WTC11 (cell line): ENCODE results near the gene TMEM154. TPM values are rescaled to one million over a fixed set of nuclear protein-coding genes. Genes with fewer than 3 reads are reported as not detected.

ENCODE experiments used
- ATAC-seq: fragments of 200-7000 bp; cut with Tn5 transposase; 2 replicates; pipeline ENCODE4 v1.10.0; 2021; ENCODE audit warnings: mild to moderate bottlenecking, moderate library complexity
- CTCF ChIA-PET: fragments of 300-600 bp; sonication (Branson Sonifier 250); formaldehyde crosslinking; loops from one replicate; lab custom pipeline; 2021; ENCODE audit warnings: antibody characterized with exemption; lab: Charles Lee
- POLR2A ChIA-PET: fragments of 350-600 bp; sonication (Branson Sonifier 250); formaldehyde crosslinking; loops from one replicate; lab custom pipeline; 2021; ENCODE audit warnings: antibody characterized with exemption; lab: Charles Lee
- DNase-seq: peaks from one replicate; pipeline ENCODE4 v3.0.0; 2021; ENCODE audit warnings: low spot score
- H3K27ac Mint-ChIP-seq: 2 replicates; pipeline ENCODE4 v1.8.0; 2021; ENCODE audit warnings: mixed read lengths
- H3K27me3 Mint-ChIP-seq: 2 replicates; pipeline ENCODE4 v1.8.0; 2021; ENCODE audit warnings: low read depth, mild to moderate bottlenecking, moderate library complexity, mixed read lengths
- H3K36me3 Mint-ChIP-seq: 2 replicates; pipeline ENCODE4 v1.8.0; 2021; ENCODE audit warnings: mixed read lengths
- H3K4me1 Mint-ChIP-seq: 2 replicates; pipeline ENCODE4 v1.8.0; 2022; ENCODE audit warnings: mixed read lengths
- H3K4me3 Mint-ChIP-seq: 2 replicates; pipeline ENCODE4 v1.8.0; 2021; ENCODE audit warnings: mild to moderate bottlenecking, moderate library complexity, mixed read lengths
- H3K9me3 Mint-ChIP-seq: 2 replicates; pipeline ENCODE4 v1.8.0; 2021; ENCODE audit warnings: mixed read lengths
- ATF1 ChIP-seq: sonication (generic); formaldehyde crosslinking; IDR thresholded peaks from 2 replicates; pipeline ENCODE4 v1.8.1; 2023; ENCODE audit warnings: mild to moderate bottlenecking, moderate library complexity, missing genetic modification reagents
- CBFB ChIP-seq: sonication (generic); formaldehyde crosslinking; IDR thresholded peaks from 2 replicates; pipeline ENCODE4 v1.8.1; 2022; ENCODE audit warnings: mild to moderate bottlenecking, low read depth, missing genetic modification reagents
- CREM ChIP-seq: sonication (generic); formaldehyde crosslinking; IDR thresholded peaks from 2 replicates; pipeline ENCODE4 v1.8.1; 2022; ENCODE audit warnings: mild to moderate bottlenecking, missing genetic modification reagents, moderate library complexity
- CTCF ChIP-seq: fragments of 200-600 bp; IDR thresholded peaks from 2 replicates; pipeline ENCODE4 v1.8.0; 2022; ENCODE audit warnings: antibody characterized with exemption
- E2F1 ChIP-seq: sonication (generic); formaldehyde crosslinking; IDR thresholded peaks from 2 replicates; pipeline ENCODE4 v1.8.0; 2022; ENCODE audit warnings: mild to moderate bottlenecking, missing genetic modification reagents
- ELF4 ChIP-seq: sonication (generic); formaldehyde crosslinking; IDR thresholded peaks from 2 replicates; pipeline ENCODE4 v1.8.1; 2022; ENCODE audit warnings: low read depth, mild to moderate bottlenecking, moderate library complexity, missing genetic modification reagents
- EMX1 ChIP-seq: fragments of 250-450 bp; sonication (Bioruptor Pico); IDR thresholded peaks from 2 replicates; pipeline ENCODE4 v1.8.0; 2021; ENCODE audit warnings: mild to moderate bottlenecking
- ESRRA ChIP-seq: sonication (generic); formaldehyde crosslinking; IDR thresholded peaks from 2 replicates; pipeline ENCODE4 v1.8.1; 2022; ENCODE audit warnings: mild to moderate bottlenecking, missing genetic modification reagents, borderline replicate concordance
- FOXP1 ChIP-seq: sonication (generic); formaldehyde crosslinking; IDR thresholded peaks from 2 replicates; pipeline ENCODE4 v1.8.0; 2022; ENCODE audit warnings: missing genetic modification reagents, mild to moderate bottlenecking, moderate library complexity, borderline replicate concordance
- JUN ChIP-seq: sonication (generic); formaldehyde crosslinking; IDR thresholded peaks from 2 replicates; pipeline ENCODE4 v1.8.0; 2023; ENCODE audit warnings: mild to moderate bottlenecking, missing genetic modification reagents
- MYBL2 ChIP-seq: sonication (generic); formaldehyde crosslinking; IDR thresholded peaks from 2 replicates; pipeline ENCODE4 v1.8.1; 2023; ENCODE audit warnings: mild to moderate bottlenecking, moderate library complexity, missing genetic modification reagents
- NR1H2 ChIP-seq: sonication (generic); formaldehyde crosslinking; IDR thresholded peaks from 2 replicates; pipeline ENCODE4 v1.9.0; 2021; ENCODE audit warnings: mild to moderate bottlenecking, moderate library complexity, missing genetic modification reagents
- SMAD3 ChIP-seq: sonication (generic); formaldehyde crosslinking; IDR thresholded peaks from 2 replicates; pipeline ENCODE4 v1.8.0; 2022; ENCODE audit warnings: missing genetic modification reagents, mild to moderate bottlenecking, borderline replicate concordance
- SMAD4 ChIP-seq: sonication (generic); formaldehyde crosslinking; IDR thresholded peaks from 2 replicates; pipeline ENCODE4 v1.8.0; 2022; ENCODE audit warnings: mild to moderate bottlenecking, missing genetic modification reagents
- SOX15 ChIP-seq: fragments of 250-450 bp; sonication (Bioruptor Pico); IDR thresholded peaks from 2 replicates; pipeline ENCODE4 v1.9.0; 2021; ENCODE audit warnings: mild to moderate bottlenecking
- STAT6 ChIP-seq: sonication (generic); formaldehyde crosslinking; conservative IDR thresholded peaks from 2 replicates; pipeline ENCODE4 v1.8.1; 2023; ENCODE audit warnings: mild to moderate bottlenecking, low read depth, missing genetic modification reagents, moderate library complexity
- TEAD4 ChIP-seq: sonication (generic); formaldehyde crosslinking; IDR thresholded peaks from 2 replicates; pipeline ENCODE4 v1.8.0; 2022; ENCODE audit warnings: mild to moderate bottlenecking, missing genetic modification reagents
- TP53 ChIP-seq: sonication (generic); formaldehyde crosslinking; IDR thresholded peaks from 2 replicates; pipeline ENCODE4 v1.8.1; 2023; ENCODE audit warnings: mild to moderate bottlenecking, missing genetic modification reagents
- ZNF138 ChIP-seq: sonication (generic); formaldehyde crosslinking; conservative IDR thresholded peaks from 2 replicates; pipeline ENCODE4 v1.8.1; 2022; ENCODE audit warnings: mild to moderate bottlenecking, moderate library complexity, missing genetic modification reagents
- ZNF219 ChIP-seq: sonication (generic); formaldehyde crosslinking; IDR thresholded peaks from 2 replicates; pipeline ENCODE4 v1.8.0; 2023; ENCODE audit warnings: missing genetic modification reagents, mild to moderate bottlenecking, borderline replicate concordance
- ZNF396 ChIP-seq: fragments of 250-450 bp; sonication (Bioruptor Pico); IDR thresholded peaks from 2 replicates; pipeline ENCODE4 v1.8.0; 2021; ENCODE audit warnings: mild to moderate bottlenecking, moderate library complexity, borderline replicate concordance
- ZNF423 ChIP-seq: fragments of 250-450 bp; sonication (Bioruptor Pico); IDR thresholded peaks from 2 replicates; pipeline ENCODE4 v2.1.2; 2022; ENCODE audit warnings: mild to moderate bottlenecking, moderate library complexity
- ZNF671 ChIP-seq: fragments of 250-450 bp; sonication (Bioruptor Pico); IDR thresholded peaks from 2 replicates; pipeline ENCODE4 v1.8.0; 2021; ENCODE audit warnings: mild to moderate bottlenecking
- total RNA-seq: library from RNA; stranded (reverse); gene quantifications from 3 replicates; pipeline ENCODE4 v1.2.3, GENCODE V29; 2021
- TF ChIP-seq, protein P1 (sequence below): fragments of 250-450 bp; sonication (Bioruptor Pico); IDR thresholded peaks from 2 replicates; pipeline ENCODE4 v1.9.0; 2021; ENCODE audit warnings: mild to moderate bottlenecking
- TF ChIP-seq, protein P2 (sequence below): sonication (generic); formaldehyde crosslinking; IDR thresholded peaks from 2 replicates; pipeline ENCODE4 v1.8.0; 2022; ENCODE audit warnings: missing genetic modification reagents

The TMEM154 gene
- total RNA-seq, 1 experiment from 2014 or later, result 2.1 TPM

DNA sequence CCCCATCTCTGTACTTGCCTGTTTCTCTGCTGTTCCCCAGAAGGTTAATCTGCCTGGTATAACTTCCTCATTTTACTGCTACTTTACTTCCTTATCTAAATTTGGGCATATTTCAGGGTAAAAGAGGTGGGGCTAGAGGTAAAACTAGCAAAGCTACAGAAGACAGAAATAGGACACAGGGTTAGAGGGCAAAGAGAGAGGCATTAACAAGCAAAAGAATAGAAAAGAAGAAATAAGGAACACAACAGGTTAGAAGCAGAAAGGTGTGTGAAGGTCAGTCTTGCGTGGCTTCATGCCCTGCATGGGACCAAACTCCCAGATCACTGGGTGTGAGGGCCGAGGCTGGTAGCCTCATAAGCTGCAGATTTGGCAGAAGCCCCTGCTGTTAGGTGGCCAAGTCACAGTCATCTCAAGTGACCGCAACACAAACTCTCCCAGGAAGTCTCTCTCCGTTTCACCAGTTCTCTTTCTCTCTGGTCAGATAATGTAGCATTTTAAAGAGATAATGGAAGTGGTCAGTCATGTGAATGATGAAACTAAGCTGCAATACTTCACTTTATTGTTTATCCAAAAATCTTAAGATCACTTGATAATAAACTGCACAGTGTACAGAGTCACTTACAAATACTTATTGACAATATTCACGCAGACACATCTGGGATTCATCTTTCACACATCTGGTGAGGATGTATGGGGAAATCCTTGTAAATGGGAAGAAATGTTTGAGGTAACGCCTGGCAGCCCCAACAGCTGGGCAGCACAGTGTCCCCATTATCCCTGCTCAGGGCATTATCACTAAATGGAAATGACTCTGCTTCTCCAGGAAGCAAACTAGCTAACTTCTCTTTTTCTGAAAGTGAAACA is 16.4 kb downstream of the TMEM154 start:
- ChIA-PET POLR2A (no interaction called here), CTCF (no interaction called here)
- Mint-ChIP-seq H3K27ac (no peak overlapping the region), H3K9me3 (peaks cover 12% of the 10 kb centered on the region), H3K4me3 (no peak overlapping the region), H3K4me1 (peaks cover 24% of the 10 kb centered on the region), H3K36me3 (peaks cover 4% of the 10 kb centered on the region), H3K27me3 (no peaks in the 10 kb centered on the region)
- ATAC-seq, result no peak
- DNase-seq, result no peak
- no peak for TF ChIP-seq CREM
- no peak for TF ChIP-seq JUN (CRISPR knock-in tag)
- TF ChIP-seq ESRRA (CRISPR knock-in tag), result no peak
- TF ChIP-seq ZNF671, result no peak
- TF ChIP-seq ZNF423 (CRISPR knock-in tag), result no peak
- TF ChIP-seq TEAD4, result no peak
- TF ChIP-seq ZNF219, result no peak
- TF ChIP-seq SMAD4 (CRISPR knock-in tag), result no peak
- TF ChIP-seq SOX15 (CRISPR knock-in tag), result no peak
- no peak for TF ChIP-seq ATF1 (CRISPR knock-in tag)
- no peak for TF ChIP-seq STAT6
- TF ChIP-seq, protein P1, sequence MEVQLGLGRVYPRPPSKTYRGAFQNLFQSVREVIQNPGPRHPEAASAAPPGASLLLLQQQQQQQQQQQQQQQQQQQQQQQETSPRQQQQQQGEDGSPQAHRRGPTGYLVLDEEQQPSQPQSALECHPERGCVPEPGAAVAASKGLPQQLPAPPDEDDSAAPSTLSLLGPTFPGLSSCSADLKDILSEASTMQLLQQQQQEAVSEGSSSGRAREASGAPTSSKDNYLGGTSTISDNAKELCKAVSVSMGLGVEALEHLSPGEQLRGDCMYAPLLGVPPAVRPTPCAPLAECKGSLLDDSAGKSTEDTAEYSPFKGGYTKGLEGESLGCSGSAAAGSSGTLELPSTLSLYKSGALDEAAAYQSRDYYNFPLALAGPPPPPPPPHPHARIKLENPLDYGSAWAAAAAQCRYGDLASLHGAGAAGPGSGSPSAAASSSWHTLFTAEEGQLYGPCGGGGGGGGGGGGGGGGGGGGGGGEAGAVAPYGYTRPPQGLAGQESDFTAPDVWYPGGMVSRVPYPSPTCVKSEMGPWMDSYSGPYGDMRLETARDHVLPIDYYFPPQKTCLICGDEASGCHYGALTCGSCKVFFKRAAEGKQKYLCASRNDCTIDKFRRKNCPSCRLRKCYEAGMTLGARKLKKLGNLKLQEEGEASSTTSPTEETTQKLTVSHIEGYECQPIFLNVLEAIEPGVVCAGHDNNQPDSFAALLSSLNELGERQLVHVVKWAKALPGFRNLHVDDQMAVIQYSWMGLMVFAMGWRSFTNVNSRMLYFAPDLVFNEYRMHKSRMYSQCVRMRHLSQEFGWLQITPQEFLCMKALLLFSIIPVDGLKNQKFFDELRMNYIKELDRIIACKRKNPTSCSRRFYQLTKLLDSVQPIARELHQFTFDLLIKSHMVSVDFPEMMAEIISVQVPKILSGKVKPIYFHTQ (CRISPR knock-in tag), result no peak
- no peak for TF ChIP-seq ZNF138 (CRISPR knock-in tag)
- TF ChIP-seq FOXP1 (CRISPR knock-in tag), result no peak
- no peak for TF ChIP-seq TP53
- TF ChIP-seq NR1H2, result no peak
- TF ChIP-seq CBFB (CRISPR knock-in tag), result no peak
- TF ChIP-seq ZNF396, result no peak

DNA sequence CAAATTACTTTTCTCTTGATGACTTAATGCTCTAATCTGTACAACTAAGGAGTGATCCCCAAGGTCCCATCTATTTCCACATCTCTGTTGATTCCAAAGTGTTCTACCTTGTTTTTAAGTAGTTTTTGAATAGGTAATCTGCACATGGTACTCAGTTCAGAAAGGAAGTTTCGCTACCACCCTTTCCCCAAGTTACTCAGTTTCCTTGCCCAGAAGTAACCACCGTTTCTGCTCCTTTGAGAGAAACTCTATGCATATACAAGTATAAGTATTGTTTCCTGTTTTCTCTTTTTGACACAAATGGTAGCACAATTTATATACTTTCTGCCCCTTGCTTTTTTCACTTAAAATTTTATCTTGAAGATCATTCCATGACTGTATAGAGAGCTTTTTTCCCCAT is 18.1 kb downstream of the TMEM154 start:
- no peak overlapping the region for H3K4me3 Mint-ChIP-seq
- H3K27ac Mint-ChIP-seq, result no peak overlapping the region
- peaks cover 21% of the 10 kb centered on the region for H3K36me3 Mint-ChIP-seq
- POLR2A ChIA-PET, result no interaction called here
- DNase-seq (no peak), ATAC-seq (no peak)
- CTCF ChIA-PET, result interaction anchor here (1.1 kb wide), 1 partner anchor 44 kb away, joined by 4 read pairs; no protein-coding TSS in a partner anchor
- peaks cover 6% of the 10 kb centered on the region; the same call in 1 of the 2 replicates for H3K27me3 Mint-ChIP-seq
- H3K4me1 Mint-ChIP-seq, result peaks cover 13% of the 10 kb centered on the region
- peaks cover 30% of the 10 kb centered on the region for H3K9me3 Mint-ChIP-seq
- TF ChIP-seq CTCF (no peak), ZNF219 (no peak), MYBL2 (CRISPR knock-in tag) (no peak), CREM (no peak), EMX1 (CRISPR knock-in tag) (no peak), ZNF138 (CRISPR knock-in tag) (no peak), E2F1 (CRISPR knock-in tag) (no peak), ELF4 (no peak), SMAD3 (CRISPR knock-in tag) (no peak)
- TF ChIP-seq, protein P2, sequence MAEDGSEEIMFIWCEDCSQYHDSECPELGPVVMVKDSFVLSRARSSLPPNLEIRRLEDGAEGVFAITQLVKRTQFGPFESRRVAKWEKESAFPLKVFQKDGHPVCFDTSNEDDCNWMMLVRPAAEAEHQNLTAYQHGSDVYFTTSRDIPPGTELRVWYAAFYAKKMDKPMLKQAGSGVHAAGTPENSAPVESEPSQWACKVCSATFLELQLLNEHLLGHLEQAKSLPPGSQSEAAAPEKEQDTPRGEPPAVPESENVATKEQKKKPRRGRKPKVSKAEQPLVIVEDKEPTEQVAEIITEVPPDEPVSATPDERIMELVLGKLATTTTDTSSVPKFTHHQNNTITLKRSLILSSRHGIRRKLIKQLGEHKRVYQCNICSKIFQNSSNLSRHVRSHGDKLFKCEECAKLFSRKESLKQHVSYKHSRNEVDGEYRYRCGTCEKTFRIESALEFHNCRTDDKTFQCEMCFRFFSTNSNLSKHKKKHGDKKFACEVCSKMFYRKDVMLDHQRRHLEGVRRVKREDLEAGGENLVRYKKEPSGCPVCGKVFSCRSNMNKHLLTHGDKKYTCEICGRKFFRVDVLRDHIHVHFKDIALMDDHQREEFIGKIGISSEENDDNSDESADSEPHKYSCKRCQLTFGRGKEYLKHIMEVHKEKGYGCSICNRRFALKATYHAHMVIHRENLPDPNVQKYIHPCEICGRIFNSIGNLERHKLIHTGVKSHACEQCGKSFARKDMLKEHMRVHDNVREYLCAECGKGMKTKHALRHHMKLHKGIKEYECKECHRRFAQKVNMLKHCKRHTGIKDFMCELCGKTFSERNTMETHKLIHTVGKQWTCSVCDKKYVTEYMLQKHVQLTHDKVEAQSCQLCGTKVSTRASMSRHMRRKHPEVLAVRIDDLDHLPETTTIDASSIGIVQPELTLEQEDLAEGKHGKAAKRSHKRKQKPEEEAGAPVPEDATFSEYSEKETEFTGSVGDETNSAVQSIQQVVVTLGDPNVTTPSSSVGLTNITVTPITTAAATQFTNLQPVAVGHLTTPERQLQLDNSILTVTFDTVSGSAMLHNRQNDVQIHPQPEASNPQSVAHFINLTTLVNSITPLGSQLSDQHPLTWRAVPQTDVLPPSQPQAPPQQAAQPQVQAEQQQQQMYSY (CRISPR knock-in tag), result no peak
